HG02840 (cell line): Measurements from ENCODE around the gene GPC5.
"Not testable (repeated sequence)": the region's sequence is repeated elsewhere in the genome, so short reads cannot be mapped to it uniquely, and the experiment has no call there.

ENCODE experiments used
- ATAC-seq: cut with Tn5 transposase; IDR thresholded peaks from one replicate; pipeline ENCODE4 v1.9.1; 2021; ENCODE audit warnings: mild to moderate bottlenecking, moderate library complexity, moderate number of reproducible peaks; ENCODE audit not compliant: unreplicated experiment, low FRiP score

The GPC5 gene

DNA sequence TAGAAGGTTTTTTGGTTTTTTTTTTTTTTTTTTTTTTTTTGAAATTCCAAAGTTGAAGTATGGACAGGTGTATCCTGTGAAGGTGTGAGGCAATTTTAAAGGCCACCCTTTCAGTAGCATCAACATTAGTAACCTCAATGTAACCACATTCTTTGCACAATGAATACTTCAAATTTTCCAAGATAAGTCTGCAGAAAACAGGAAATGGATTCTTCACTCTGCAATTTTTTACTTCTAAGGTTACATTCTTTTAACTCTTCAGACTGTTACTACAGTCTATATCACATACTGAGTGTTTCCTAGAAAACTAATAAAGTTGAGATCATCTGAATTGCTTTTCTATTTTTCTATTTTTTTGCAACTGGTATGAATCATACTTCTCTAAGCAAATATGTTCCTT lies 1259.1 kb downstream of the GPC5 start:
- no peak for ATAC-seq

DNA sequence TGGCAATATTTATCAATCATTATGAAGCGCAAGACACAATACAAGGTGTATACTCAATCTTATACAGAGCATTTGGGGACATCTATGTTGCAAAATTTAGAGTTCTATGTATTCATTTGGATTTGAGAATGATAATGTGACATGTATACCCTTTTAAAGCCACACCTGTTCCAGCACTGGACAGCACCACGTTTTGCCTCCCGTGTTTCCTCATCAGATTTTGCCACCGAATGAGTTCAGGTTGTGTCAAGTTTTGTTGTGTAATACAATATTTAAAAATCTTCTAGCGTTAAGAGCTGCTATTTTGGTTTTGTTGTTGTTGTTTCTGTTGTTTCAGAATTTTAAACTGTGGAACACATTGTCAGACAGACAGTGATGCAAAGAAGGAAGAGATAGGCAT lies 1259.9 kb downstream of the GPC5 start:
- no peak for ATAC-seq

DNA sequence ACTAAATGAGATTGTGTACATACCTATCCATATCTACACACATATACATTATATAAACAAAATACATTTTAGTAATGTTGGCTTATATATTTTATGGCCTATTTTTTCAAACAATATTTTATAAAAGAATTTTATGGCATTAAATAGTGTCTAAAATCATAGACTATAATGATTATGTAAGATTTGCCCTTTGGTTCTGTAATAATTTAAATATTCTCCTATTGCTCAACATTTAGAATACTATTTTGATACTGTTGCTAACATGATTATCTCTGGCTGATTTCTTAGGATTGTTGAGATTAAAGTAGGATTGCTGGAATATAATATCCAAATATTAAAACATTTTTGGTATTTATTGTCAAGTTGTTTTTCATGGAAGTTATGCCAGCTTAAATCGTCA lies 1263.0 kb downstream of the GPC5 start:
- no peak for ATAC-seq

DNA sequence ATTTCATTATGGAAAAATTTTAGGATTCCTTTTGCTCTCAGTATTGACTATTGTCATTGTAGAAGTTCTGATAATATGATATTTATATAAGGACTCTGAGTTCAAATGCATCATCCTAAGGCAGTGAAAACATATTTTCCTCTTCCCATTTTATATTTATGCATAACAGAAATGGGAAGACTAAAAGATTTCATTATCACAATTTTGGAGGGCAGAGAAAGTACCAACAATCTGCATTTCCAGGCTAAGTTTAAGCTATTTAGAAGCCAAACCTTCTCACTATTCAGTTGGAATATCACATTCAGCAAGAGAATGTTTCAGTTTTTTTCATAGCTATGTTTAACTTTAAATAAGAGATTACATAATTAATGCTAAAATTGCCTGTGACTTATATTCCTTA lies 1269.7 kb downstream of the GPC5 start:
- no peak for ATAC-seq

DNA sequence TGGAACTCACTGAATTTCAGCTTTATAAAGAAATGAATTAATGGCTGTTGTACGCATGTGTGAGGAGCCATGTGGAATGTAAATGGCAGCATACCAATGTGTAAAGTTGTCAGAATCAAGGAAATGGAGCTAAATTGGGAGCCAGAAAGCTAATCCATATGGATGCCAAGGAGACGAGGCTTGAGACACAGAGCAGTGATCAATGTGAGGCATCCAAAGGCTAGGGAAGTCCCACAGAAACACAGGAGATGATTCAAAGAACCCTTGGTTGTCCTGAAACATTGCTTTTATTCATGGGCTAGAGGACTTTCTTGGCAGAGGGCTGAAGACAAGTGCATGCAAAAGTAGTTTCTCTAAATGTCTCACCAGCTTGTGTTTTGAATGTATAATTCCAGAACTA lies 1271.7 kb downstream of the GPC5 start:
- ATAC-seq: no peak

DNA sequence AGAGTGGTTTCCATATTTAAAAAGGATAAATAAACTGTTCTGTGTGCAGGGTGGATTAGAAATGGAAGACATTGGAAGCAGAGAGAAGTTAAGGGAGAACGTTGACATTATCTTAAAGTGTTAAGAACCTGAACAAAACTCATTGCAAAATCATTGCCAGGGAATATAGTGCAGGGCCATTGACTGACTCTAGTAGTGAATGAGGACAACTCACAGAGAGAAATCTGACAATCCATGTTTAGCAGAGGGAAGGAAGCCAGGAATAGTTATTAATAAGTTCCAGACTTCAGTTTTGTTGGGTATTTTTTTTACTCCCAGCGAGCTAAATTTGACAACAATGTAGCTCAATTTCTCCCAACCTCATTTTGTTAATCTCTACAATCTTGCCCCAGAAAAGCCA lies 1273.4 kb downstream of the GPC5 start:
- ATAC-seq: no peak

DNA sequence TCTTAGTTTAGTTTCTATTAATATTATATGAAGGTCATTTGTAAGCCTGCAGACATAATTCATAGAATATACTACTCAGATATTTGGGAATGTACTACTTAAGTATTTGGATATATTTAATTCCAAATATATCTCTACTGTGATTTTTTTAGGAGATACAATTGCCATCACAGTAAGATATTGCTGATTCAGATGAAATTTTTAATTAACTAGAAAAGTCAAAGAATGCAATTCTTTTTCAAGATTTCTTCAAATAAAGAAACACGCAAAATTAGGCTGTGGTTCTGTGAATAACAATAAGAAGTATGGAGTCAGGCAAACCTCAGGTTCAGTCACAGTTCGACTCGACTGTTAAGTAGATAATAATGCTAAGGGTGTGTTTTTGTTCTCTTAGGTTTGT lies 1277.8 kb downstream of the GPC5 start:
- no peak for ATAC-seq

DNA sequence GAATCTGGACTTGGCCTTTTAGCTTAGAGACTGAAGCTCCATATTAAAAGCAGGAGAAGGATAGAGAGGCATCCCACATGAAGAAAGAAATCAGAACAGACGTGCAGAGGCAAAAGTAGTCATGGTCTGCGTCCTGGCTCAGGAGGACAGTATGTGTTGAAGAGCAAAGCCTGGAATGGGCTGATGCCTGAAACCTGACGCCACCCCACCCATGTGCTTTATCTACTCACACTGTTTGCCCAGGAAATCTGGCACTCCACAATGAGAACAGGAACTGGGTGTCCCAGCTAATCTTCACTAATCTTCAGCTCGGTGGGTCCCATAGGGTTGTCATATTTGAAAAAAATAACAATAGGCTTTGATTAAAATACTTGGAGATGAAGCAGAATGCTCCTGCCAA lies 1279.2 kb downstream of the GPC5 start:
- no peak for ATAC-seq

DNA sequence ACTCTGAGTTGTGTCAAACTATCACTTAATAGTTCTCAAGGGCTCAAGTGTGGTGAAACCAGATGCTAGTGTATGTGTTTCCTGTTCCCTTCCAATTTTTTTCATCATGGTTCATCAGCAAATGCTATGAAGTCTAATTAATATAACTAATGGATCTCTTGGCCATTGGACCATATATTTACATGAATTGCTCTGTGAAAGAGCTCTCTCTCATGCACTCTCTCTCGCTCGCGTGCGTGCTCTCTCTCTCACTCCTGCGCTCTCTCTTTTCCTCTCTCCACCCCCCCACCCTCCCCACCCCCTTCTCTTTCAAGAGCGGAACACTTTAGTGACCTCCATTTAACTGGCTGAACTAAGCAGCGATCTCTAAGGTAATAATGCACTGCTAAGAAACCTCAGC lies 1281.2 kb downstream of the GPC5 start:
- ATAC-seq: no peak

DNA sequence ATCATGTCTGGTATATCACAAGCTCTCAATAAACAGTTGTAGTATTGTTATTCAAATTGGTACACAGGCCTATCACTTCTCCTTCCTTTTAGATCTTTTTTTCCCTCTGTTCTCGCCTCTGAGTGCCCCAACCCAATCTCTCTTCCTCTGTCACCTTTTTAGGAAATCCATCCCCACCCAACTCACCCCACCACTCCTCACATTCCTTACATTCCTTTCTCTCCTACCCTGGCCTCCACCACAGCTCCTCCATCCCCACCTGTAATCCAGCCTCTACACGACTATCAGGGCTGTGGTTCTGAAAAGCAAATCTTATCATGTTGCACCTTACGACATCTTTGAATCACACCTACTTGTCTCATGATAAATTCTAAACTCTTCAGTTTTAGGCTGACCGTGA lies 1282.8 kb downstream of the GPC5 start:
- ATAC-seq: no peak

DNA sequence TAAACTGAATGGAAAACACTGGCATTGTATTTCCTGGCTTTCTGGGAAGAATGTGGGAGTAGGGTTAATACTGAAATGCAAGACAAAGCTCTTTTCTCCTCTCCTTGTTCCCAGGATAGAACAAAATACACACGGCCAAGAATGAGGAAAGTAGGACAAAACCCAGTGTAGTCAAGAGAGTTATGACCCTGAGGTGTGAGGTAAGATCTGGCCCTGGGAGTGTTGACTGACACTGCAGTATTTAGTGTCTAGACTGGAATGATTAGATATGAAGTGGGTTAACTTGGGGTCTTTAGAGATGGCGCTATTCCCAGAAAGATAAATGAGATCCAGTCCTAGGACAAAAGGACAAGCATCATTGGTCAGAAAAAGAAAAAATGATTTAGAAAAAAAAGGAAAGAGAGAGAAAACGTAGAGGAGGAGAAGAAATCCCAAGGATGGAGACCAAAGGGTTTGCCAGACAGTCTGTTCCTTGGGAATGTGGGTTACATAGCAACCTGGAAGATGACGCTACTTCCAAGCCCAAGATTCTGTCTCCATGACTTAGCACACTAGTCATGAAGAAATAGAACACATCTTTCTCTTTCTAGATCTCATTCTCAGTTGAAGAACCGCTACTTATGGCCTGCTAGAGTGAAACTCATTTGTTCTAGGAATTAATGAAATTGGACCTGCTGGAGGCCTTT lies 1284.6 kb downstream of the GPC5 start:
- no peak for ATAC-seq

DNA sequence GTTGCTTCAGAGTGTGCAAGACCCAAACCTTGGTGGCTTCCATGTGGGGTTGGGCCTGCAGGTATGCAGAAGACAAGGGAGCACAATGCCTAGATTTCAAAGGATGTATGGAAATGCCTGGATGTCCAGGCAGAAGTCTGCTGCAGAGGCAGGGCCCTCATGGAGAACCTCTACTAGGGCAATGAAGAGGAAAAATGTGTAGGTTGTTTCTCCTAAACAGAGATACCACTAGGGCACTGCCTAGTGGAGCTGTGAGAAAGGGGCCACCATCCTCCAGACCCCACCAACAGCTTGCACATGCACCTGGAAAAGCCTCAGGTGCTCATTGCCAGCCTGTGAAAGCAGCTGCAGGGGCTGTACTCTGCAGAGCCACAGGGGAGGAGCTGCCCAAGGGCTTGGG lies 1295.6 kb downstream of the GPC5 start:
- no peak for ATAC-seq

DNA sequence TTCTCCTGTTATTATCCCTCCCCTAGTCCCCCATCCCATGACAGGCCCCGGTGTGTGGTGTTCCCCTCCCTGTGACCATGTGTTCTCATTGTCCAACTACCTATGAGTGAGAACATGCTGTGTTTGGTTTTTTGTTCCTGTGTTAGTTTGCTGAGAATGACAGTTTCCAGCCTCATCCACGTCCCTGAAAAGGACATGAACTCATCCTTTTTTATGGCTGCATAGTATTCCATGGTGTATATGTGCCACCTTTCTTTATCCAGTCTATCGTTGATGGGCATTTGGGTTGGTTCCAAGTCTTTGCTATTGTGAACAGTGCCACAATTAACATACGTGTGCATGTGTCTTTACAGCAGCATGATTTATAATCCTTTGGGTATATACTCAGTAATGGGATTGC lies 1297.4 kb downstream of the GPC5 start:
- not testable (repeated sequence) for ATAC-seq

DNA sequence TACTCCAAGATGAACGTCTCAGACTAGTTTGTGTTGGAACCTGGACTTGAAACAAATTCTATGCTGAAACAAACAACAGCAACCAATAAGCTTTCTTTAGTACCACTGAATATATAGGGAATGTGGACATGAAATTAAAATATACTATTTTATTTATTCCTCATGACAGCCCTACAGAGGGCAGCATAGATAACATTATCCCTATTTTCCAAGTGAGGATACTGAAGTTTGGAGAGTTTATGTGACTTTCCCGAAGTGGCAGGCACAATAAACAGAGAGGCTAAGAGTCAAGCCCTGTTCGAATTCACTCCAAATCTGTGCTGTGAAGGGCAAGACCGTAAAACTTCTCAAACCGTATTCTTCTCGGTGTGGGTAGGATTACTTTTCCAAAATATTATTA lies 1318.3 kb downstream of the GPC5 start:
- ATAC-seq: no peak

DNA sequence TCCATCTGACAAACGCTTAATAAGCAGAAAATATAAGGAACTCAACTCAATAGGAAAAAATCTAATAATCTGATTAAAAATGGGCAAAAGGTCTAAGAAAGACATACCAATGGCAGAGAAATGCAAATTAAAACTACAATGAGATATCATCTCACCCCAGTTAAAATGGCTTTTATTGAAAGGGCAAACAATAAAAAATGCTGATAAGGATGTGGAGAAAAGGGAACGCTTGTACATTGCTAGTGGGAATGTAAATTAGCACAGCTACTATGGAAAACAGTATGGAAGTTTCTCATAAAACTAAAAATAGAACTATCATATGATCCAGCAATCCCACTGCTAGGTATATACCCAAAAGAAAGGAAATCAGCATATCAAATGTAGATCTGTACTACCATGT lies 1319.4 kb downstream of the GPC5 start:
- no peak for ATAC-seq

DNA sequence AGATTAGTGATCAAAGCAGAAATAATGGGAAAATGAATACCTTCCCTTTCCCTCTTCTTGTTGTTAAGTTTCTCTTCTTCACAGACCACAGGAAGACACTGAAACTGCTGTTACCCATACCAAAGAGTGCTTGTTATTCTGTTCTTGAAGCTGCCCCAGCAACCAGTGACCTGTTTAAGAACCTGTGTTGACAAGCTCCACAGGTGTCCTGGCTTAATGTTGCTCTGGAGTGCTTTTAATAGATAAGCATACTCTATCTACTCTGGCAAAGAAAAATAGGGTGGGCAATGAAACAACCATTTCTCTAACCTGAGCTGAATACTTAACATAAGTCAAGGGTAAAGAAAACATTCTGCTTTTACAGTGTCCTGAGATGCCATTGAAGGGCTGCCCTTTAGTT lies 1321.4 kb downstream of the GPC5 start:
- no peak for ATAC-seq

DNA sequence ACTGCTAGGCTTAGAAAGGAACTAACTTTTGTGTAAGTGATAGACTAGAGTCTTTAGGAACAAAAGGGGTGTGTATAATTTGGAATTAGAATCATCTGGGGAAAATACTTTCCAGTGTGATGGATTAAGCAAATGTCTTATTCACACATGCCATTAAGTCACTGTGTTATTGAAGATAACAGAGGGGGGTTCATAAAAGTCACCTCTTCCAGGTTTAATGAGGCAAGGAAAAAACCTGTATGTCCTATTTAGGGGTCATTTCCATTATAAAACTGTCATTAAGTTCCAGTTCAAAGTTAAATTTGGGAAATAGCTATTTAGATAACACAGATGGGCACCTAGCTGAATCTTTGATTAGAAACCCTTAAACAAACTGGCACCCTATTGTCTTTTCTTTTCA lies 1323.2 kb downstream of the GPC5 start:
- no peak for ATAC-seq

DNA sequence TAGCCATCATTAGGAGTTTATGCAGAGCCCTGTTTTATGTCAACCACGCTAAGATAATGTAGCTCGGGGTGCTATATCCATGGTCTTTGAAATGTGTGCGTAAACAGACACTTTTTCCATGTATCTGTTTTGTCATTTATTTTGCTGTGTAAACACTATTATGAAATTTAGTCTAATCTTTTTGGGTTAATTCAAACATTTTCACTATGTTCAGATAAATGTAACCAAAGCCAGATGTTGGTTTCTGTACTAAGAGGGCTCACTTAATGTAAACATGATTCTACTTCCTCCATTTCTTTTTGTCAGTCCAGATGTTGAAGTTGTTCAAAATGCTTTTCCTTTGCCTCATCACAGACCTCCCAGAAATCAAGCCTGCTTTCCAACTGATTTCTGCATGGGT lies 1328.7 kb downstream of the GPC5 start:
- ATAC-seq: no peak

DNA sequence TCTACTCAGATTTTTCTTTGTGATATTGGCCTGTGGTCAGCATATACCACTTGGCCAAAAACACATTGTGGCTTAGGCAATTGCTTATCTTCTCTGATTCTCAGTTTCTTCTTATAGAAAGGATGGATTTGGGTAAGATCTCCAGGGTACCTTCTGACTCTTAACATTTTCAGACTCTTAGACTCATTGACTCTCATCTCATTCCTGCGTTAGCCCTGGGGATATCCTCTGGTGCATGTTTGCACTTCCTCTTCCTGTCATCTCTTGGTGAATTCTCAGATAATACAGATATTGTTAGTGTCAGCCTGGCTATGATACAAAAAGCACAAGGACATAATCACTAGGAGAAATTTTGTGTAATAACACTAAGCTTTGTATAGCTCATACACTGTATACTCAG lies 1335.6 kb downstream of the GPC5 start:
- no peak for ATAC-seq

DNA sequence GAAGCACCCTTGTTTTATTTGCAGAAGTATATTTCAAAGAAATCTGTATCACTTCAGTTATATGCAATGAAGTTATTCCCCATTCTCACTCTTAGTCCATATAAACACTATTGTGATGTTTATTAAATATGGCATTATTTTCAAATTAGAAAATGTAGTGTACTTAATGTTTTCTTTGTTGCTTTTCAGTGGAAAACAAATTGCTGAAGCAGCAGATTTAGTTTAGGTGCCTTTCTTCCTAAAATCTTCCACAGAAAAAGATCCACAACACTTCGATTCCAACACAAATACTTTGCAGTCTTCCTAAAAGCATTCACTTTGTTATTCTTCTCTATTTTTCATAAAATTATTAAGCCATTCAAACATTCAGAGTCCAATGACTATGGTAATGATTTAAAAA lies 1336.1 kb downstream of the GPC5 start:
- no peak for ATAC-seq

DNA sequence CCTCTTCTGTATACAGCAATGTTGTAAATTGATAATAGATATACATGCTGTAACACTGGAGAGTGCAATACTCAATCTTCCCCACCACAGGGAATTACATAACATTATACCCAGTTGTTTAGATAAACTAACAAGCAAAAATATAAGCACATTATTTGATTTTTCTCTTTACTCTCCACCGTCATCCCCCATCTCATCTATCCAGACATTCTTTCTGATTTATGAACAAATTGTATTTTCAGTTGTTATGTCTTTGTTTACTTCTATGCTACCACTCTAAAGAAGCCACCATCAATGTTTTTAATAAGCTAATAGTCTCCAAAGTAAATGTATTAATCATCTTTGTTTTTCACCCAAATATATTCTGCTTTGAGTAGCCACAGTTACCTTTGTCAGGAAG lies 1337.5 kb downstream of the GPC5 start:
- ATAC-seq: no peak

DNA sequence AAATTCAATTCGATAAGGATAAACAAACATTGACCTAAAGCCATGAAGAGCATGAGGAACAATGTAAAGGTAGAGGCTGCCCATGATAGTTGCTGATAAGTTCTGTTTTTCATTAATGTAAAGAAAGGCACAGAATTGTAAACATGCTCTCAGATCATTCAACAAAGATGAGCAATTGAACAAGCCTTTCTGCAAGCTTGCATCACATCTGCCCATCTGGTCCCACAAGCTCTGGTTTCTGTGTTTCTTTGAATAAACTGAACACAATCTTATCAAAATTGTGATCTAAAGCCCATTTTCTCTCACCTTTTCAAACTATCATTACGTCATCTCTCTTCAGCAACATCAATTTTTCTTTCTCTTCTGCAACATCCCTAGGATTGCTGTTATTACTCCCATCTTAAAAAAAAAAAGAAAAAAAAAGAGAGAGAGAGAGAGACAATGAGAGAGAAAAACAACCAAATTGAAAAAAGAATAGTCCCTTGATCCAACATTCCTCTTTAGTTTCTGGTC lies 1340.9 kb downstream of the GPC5 start:
- ATAC-seq: no peak

DNA sequence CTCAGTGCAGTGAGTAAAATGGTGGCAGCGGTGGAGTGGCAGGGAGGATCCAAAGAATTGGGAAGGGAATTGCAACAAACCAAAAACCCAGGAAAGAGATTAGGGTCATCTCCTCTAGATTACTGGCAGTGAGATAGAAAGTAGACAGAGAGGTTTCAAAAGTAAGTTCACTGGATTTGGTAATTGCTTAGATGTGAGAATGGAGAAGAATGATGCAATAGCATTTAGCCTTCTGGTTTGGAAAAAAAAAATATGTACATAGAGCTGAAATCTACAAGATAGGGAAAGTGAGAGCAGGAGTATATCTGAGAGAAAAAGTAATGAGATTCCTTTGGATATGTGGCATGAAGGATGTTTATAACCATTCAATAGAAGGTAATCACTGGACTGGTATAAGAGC lies 1345.6 kb downstream of the GPC5 start:
- no peak for ATAC-seq
